GM21576 (cell line): ENCODE results near the gene AFF3.

ENCODE experiments used
- ATAC-seq: cut with Tn5 transposase; IDR thresholded peaks from one replicate; pipeline ENCODE4 v1.9.1; 2021; ENCODE audit warnings: mild to moderate bottlenecking, moderate library complexity; ENCODE audit not compliant: unreplicated experiment

The AFF3 gene

DNA sequence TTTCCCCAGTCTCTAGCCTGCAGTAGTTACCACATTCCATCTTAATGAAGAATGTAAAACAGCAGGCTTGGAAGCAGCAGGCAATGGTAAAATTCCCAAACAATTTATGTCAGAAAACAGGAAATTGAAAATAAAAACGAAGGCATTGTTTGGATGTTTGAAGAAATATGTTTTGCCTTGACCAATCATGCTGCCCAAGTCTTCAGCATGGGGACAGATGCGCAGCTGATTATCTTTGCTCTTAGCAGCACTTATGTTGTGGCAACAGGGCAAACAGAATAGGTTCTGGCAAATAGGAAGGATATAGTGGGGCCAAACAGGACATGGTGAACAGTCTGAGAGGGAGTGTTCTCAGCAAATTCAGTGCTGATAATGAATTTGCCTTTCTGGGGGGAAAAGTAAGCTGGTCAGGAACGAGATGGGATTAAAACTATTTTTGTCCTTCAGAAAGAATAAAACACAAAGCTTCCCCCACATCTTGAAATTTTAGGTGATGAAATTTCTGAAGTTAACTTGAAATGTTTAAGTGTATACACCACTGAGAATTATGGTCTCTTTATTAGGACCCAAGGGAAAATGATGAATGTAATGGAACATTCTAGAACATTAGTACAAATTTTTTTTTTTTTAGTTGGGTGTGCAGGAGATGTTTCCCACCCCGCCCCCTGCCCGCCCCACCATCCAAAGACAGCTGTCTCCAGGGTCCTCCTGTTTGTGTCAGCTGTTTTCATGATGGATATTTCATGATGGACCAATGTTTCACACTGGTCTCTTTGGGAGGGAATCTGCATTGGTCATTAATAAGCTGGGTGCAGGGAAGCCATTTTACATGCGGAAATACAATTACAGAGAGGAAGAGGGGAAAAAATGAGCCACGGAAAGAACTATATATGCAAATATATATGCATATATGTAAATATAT is 413.0 kb downstream of the AFF3 start:
- no peak for ATAC-seq

GRCh38 chr2:99728166-99728565 is 414.2 kb downstream of the AFF3 start:
- ATAC-seq = no peak

- ATAC-seq = no peak
Measured at GRCh38 chr2:99727199-99727598, 415.2 kb downstream of the AFF3 start.

DNA sequence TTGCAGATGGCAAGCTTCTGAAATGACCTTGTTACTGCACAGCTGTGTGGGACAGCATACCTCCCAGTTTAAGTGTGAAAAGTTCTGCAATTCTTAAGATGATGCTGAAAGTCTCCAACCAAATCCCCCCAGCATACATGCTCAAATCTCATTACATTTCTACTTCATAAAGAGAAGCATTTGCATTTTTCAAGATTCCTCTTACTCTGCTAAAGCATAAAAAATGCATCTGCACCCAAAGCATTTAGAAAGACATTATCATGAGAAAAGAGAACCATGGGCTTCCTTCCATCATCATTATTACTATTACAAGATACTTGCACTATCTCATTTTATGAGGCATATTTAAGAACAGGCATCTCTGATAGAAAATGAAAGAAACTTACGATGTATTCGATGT is 415.7 kb downstream of the AFF3 start:
- no peak for ATAC-seq

- ATAC-seq = no peak
Measured at GRCh38 chr2:99725820-99726219, 416.6 kb downstream of the AFF3 start.

DNA sequence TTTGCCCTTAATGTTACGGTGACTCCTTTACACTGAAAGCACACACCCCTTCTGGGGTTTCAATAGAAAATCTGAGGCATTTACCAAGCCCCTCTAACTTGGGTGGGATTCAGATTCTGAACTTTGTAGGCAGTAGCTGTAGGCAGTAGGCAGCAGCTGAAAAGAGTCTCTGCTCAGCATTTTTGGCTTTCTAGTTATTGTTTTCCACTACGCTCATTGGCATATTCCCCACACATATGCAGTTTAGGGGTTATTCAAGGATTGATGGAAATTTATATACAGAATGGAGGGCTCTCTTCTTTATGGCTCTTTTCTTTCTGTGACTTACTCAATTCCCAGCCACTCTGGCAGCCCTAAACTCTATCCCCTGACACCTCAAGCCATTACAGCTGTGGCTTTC is 419.9 kb downstream of the AFF3 start:
- ATAC-seq = no peak

- no peak for ATAC-seq
Measured at GRCh38 chr2:99719102-99719501, 423.3 kb downstream of the AFF3 start.

- ATAC-seq = no peak
Measured at GRCh38 chr2:99715956-99716355, 426.4 kb downstream of the AFF3 start.

DNA sequence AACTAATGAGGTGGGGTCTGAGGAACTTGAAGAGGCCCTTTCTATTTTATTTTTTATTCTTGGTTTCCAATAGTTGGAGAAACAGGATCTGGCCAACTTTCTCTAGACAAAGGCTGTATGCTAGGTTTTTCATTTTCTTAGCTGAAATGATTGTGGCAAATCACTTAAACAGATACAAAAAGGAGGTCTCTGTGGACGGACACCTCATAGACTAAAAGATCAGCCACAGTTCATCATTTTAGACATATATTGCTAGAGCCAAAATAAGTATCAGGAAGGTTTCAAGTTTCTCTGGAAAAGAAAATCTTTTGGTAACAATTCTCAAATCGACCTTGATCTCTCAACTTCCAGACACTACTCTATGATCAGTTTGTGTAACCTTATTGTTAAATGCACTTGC is 428.0 kb downstream of the AFF3 start:
- no peak for ATAC-seq

DNA sequence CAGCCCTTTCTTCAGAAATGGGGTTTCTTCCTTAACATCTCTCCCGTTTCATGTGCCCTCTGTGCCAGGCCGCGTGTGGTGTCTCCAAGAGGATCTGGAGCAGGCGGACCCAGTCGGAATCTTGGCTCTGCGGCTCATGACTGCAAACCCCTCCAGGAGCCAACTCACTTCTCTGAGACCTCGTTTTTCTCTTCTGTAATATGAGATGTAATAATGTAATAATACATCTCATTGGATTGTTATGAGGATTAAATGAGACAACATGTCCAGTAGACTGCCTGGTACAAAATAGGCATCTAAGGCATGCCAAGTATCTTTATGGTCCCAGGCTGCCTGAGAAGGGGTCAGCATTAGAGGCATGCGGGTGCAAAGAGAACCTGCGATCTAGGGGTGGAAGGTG is 431.2 kb downstream of the AFF3 start:
- no peak for ATAC-seq

GRCh38 chr2:99710721-99711120 is 431.7 kb downstream of the AFF3 start:
- ATAC-seq = no peak

DNA sequence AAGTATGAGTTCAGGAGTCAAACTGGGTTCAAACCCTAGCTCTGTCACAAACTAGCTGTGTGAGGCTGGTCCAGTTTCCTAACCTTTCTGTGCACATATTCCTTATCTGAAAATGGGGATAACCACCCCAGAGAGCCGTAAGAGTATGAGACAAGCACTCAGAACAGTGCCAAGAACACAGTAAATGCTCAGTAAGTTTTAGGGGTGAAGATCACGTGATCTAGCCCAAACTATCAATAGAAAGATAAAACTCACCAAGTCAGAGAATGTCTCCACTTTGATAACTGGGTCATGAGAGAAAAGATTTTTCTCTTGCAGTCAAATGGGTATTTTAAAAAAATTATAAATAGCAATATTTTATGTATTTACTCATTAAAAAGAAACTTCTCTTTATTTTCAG is 433.2 kb downstream of the AFF3 start:
- no peak for ATAC-seq

DNA sequence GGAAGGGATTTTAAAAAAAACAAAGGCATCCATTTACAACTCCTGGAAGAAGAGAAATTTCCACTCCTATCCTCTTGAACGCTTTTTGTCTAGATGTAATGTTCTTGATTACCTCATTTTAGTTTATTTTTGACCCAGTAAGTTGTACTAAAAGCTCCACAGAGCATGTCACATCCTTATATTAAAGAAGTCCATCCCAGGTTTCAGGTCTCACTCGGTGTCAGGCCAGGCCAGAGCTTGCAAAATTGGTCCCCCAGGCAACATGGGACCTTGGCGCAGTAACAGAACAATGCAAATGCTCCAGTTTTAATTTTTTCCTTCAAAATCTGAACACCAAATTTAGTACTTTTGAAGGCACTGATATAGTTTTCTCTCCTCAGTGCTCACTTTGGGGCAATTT is 434.2 kb downstream of the AFF3 start:
- no peak for ATAC-seq

- no peak for ATAC-seq
Measured at GRCh38 chr2:99707592-99707991, 434.8 kb downstream of the AFF3 start.

GRCh38 chr2:99706735-99707134 is 435.7 kb downstream of the AFF3 start:
- no peak for ATAC-seq

- ATAC-seq = no peak
Measured at GRCh38 chr2:99701503-99701902, 440.9 kb downstream of the AFF3 start.

- no peak for ATAC-seq
Measured at GRCh38 chr2:99700482-99701398, 441.6 kb downstream of the AFF3 start.

- no peak for ATAC-seq
Measured at GRCh38 chr2:99698896-99699295, 443.5 kb downstream of the AFF3 start.

DNA sequence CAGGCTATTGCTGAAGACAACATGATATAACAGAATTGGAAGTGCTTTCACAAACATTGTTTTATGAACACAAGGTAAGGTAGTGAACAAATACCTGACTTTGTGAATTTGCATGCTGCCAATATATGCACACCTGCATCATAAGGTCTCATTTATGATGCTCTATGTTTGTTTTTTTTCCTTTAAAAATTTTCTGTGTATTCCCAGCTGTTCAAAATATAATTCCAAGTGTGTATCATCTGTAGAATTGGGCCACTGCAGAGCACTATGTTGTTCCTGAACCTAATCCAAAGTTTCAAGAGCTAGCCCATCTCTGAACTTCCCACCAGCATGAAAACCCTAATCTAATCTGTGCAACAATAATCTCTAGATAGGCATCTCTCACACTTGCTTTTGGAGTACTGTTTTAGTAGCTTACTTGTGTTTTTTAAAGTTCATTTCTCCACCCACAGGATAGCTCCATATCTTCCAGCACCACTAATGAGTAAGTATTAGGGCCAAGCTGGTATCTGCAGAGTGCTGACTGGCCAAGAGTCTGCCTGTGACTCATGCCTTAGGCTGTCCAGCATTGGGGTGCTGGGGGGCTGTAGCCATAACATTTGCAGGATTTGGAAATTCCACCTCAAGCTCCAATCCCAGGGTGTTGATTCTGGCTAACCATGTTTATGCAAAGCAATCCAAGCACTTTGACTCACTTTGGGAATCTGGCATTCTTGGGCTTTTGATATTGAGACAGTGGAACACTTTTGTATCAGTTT is 444.4 kb downstream of the AFF3 start:
- no peak for ATAC-seq

DNA sequence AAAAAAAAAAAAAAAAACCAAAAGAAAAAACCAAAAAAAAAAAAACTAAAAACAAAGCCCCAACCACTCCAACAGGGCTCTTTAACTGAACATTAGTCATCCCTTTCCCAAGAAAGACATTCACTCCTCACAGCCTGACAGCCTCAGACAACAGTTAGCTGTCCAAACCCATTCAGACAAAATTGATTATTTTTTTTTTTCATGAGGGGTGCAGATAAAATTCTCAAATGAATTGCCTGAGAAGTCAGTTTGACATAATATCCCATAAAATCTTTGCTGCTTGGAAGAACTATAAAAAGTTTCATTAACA is 446.5 kb downstream of the AFF3 start:
- ATAC-seq = no peak
